ENCODE measurements around the gene PLP1.

Gene PLP1, protein sequence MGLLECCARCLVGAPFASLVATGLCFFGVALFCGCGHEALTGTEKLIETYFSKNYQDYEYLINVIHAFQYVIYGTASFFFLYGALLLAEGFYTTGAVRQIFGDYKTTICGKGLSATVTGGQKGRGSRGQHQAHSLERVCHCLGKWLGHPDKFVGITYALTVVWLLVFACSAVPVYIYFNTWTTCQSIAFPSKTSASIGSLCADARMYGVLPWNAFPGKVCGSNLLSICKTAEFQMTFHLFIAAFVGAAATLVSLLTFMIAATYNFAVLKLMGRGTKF

DNA sequence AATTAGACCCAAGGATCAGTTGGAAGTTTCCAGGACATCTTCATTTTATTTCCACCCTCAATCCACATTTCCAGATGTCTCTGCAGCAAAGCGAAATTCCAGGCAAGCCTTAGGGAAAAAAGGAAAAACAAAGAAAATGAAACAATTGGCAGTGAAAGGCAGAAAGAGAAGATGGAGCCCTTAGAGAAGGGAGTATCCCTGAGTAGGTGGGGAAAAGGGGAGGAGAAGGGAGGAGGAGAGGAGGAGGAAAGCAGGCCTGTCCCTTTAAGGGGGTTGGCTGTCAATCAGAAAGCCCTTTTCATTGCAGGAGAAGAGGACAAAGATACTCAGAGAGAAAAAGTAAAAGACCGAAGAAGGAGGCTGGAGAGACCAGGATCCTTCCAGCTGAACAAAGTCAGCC is at the start of gene PLP1:
PLP1 (plus strand) TSS at position 295 of the 400 bp plus-strand sequence. CDS start 156 bp downstream, outside the sequence.
- Histone ChIP-seq H3K27me3 (ENCODE audit: insufficient read depth, insufficient read length) (no peaks in the 10 kb centered on the region), H3K4me3 (ENCODE audit: insufficient read length, low read depth) (no peak within 1 kb of the TSS), H3K36me3 (ENCODE audit: insufficient read depth, insufficient read length, low read length) (no peaks in the 10 kb centered on the region), H3K4me1 (ENCODE audit: insufficient read depth, insufficient read length) (no peaks in the 10 kb centered on the region), H3K9me3 (ENCODE audit: insufficient read depth, low read length) (no peaks in the 10 kb centered on the region), H3K9ac (ENCODE audit: insufficient read length, low read depth) (no peak within 1 kb of the TSS)
- TF ChIP-seq SUZ12 (IDR thresholded peaks at IDR 0.05; ENCODE audit: extremely low read depth, insufficient read depth, insufficient read length) (no peak), ZNF274 (IDR thresholded peaks at IDR 0.05; ENCODE audit: low read depth, low read length) (no peak), YY1 (IDR thresholded peaks at IDR 0.05; ENCODE audit: insufficient read depth, insufficient read length) (no peak)
- DNase-seq (ENCODE audit: low read depth, low spot score): no peak

DNA sequence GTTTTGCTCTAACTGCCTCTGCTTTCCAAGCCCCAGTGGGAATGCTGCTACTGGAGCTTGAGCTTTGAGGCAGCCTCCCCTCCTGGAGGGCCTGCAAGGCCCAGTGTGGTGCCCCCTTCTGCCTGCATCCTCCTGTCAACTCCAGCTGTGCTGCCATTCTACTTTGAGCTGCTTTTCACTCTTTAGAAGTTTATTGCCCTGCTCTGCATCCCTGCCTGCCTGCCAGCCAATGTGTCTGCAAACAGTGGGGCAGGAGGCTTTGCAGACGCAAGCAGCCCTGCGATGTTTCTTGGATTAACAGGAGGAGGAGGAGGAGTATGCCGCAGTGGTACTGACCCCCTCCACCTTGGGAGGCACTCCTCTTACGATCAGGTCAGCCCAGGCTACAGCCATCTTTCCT is 49.5 kb upstream of the PLP1 start:
- H3K9ac ChIP-seq (ENCODE audit: insufficient read length, low read depth): no peak overlapping the region
- peaks cover 18% of the 10 kb centered on the region for H3K4me1 ChIP-seq (ENCODE audit: insufficient read depth, insufficient read length)
- no peaks in the 10 kb centered on the region for H3K36me3 ChIP-seq (ENCODE audit: insufficient read depth, insufficient read length, low read length)
- no peaks in the 10 kb centered on the region for H3K9me3 ChIP-seq (ENCODE audit: insufficient read depth, low read length)
- no peak for TF ChIP-seq ZNF274 (IDR thresholded peaks at IDR 0.05; ENCODE audit: low read depth, low read length)
- TF ChIP-seq YY1 (IDR thresholded peaks at IDR 0.05; ENCODE audit: insufficient read depth, insufficient read length): no peak
- TF ChIP-seq SUZ12 (IDR thresholded peaks at IDR 0.05; ENCODE audit: extremely low read depth, insufficient read depth, insufficient read length): no peak
- H3K4me3 ChIP-seq (ENCODE audit: insufficient read length, low read depth): no peak overlapping the region
- H3K27me3 ChIP-seq (ENCODE audit: insufficient read depth, insufficient read length): no peaks in the 10 kb centered on the region
- DNase-seq (ENCODE audit: low read depth, low spot score): no peak

DNA sequence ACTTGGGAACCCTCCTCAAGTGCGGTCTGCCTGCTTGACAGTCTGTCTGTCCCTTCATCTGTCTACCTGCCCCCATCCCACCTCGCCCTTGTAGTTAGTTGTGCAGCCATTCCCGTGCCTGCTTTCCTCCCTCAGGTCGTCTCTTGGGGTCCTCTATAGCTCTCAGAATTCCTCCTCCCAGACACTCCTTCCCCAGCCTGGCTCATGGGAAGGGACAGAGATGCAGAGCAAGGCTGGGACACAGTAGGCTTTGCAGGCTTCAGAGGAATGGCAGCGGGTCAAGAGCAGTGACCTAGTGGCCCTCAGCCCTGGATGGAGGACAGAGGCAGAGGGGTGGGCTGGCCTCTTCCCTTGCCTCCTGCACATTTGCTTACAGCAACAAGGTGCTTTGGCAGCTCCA is 47.6 kb upstream of the PLP1 start:
- H3K36me3 ChIP-seq (ENCODE audit: insufficient read depth, insufficient read length, low read length): no peaks in the 10 kb centered on the region
- DNase-seq (ENCODE audit: low read depth, low spot score): no peak
- no peak overlapping the region for H3K4me3 ChIP-seq (ENCODE audit: insufficient read length, low read depth)
- peak overlapping the region; percentile 44 for H3K9ac ChIP-seq (ENCODE audit: insufficient read length, low read depth)
- H3K9me3 ChIP-seq (ENCODE audit: insufficient read depth, low read length): no peaks in the 10 kb centered on the region
- TF ChIP-seq YY1 (IDR thresholded peaks at IDR 0.05; ENCODE audit: insufficient read depth, insufficient read length) (no peak), ZNF274 (IDR thresholded peaks at IDR 0.05; ENCODE audit: low read depth, low read length) (no peak), SUZ12 (IDR thresholded peaks at IDR 0.05; ENCODE audit: extremely low read depth, insufficient read depth, insufficient read length) (no peak)
- H3K27me3 ChIP-seq (ENCODE audit: insufficient read depth, insufficient read length): no peaks in the 10 kb centered on the region
- peaks cover 18% of the 10 kb centered on the region for H3K4me1 ChIP-seq (ENCODE audit: insufficient read depth, insufficient read length)

DNA sequence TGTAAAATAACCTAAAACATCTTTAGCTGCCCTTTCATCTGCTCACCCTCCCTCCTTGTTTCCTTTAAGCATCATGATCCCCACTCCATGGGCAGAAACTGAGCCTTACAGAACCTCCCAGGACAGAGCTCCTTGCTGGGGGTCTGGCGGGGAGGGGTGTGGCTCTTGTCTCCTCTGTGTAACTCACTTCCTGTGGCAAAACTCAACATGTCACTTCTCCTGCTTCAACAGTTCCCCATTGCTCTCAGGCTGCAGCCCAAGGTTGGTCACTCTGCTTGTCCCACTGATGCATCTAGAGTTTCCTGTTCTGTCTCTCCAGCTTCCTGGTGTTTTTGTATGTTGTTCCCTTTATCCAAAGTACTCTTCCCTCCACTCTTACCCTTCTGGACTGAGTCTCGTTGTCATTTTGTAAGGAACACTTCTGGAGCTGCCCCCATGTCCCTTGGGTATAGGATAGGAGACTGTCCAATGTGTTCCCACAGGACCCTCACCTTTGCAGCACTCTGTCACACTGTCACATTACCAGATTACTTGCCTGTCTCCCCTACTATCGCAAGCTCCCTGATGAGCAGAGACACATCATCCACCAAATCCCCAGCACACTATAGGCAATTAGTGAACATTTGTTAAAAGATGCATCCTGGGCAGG is 46.4 kb upstream of the PLP1 start:
- Histone ChIP-seq H3K27me3 (ENCODE audit: insufficient read depth, insufficient read length) (no peaks in the 10 kb centered on the region), H3K9ac (ENCODE audit: insufficient read length, low read depth) (no peak overlapping the region), H3K36me3 (ENCODE audit: insufficient read depth, insufficient read length, low read length) (no peaks in the 10 kb centered on the region), H3K9me3 (ENCODE audit: insufficient read depth, low read length) (no peaks in the 10 kb centered on the region), H3K4me3 (ENCODE audit: insufficient read length, low read depth) (no peak overlapping the region), H3K4me1 (ENCODE audit: insufficient read depth, insufficient read length) (peaks cover 18% of the 10 kb centered on the region)
- no peak for DNase-seq (ENCODE audit: low read depth, low spot score)
- TF ChIP-seq ZNF274 (IDR thresholded peaks at IDR 0.05; ENCODE audit: low read depth, low read length) (no peak), SUZ12 (IDR thresholded peaks at IDR 0.05; ENCODE audit: extremely low read depth, insufficient read depth, insufficient read length) (no peak), YY1 (IDR thresholded peaks at IDR 0.05; ENCODE audit: insufficient read depth, insufficient read length) (no peak)

DNA sequence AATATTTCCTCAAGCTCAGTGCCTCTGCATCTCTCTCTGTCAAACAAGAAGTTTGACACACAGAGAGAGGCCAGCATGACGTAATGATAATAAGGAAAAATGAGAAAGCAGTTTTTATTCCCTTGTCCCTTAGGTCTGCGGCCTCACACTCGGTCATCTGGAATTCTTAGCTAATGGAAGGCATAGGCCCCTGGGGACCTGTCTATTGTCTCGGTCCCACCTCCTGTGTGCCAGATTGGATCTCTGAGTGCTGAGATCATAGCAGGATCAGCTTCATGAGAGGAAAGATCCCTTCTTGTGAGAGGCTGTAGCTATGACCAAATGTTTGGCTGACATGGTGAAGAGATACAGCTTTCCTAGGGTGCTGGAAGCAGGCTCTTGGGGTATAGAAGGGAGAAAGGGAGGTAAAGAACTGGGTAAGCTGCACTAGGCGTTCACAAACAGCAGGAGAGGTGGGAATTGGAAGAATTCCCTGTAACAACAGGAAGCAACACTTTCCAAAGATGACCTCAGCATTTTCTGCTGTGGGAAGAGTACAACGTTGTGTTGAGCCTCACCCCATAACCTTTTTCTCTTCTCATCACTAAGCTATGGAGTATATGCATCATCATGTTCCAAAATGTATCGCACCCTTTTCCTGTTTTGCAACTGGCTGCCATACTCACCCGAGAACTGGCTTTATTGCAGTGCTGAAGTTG is 45.7 kb upstream of the PLP1 start:
- DNase-seq (ENCODE audit: low read depth, low spot score): no peak
- Histone ChIP-seq H3K9me3 (ENCODE audit: insufficient read depth, low read length) (no peaks in the 10 kb centered on the region), H3K4me3 (ENCODE audit: insufficient read length, low read depth) (no peak overlapping the region), H3K27me3 (ENCODE audit: insufficient read depth, insufficient read length) (no peaks in the 10 kb centered on the region), H3K4me1 (ENCODE audit: insufficient read depth, insufficient read length) (peaks cover 18% of the 10 kb centered on the region), H3K9ac (ENCODE audit: insufficient read length, low read depth) (no peak overlapping the region), H3K36me3 (ENCODE audit: insufficient read depth, insufficient read length, low read length) (no peaks in the 10 kb centered on the region)
- TF ChIP-seq ZNF274 (IDR thresholded peaks at IDR 0.05; ENCODE audit: low read depth, low read length): no peak
- TF ChIP-seq YY1 (IDR thresholded peaks at IDR 0.05; ENCODE audit: insufficient read depth, insufficient read length): no peak
- no peak for TF ChIP-seq SUZ12 (IDR thresholded peaks at IDR 0.05; ENCODE audit: extremely low read depth, insufficient read depth, insufficient read length)

DNA sequence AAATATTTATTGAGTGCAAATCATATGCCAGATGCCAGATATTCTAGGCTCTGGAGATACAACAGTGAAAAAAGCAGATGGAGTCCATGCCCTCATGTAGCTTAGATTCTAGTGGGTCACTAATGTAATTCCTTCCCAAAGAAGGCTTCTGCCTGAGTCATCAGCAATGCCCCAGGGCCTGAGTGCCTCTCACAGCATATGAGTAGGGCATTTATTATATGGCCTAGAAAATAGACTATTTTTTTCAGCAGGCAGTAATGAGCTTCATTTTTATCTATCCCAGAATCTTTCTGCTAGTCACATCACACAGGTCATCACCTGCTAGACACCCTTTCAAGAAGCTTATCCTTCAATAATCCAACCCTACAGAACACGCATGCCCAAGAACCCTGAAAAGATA is 43.6 kb upstream of the PLP1 start:
- Histone ChIP-seq H3K9me3 (ENCODE audit: insufficient read depth, low read length) (no peaks in the 10 kb centered on the region), H3K9ac (ENCODE audit: insufficient read length, low read depth) (no peak overlapping the region), H3K4me1 (ENCODE audit: insufficient read depth, insufficient read length) (peaks cover 14% of the 10 kb centered on the region), H3K27me3 (ENCODE audit: insufficient read depth, insufficient read length) (no peaks in the 10 kb centered on the region), H3K36me3 (ENCODE audit: insufficient read depth, insufficient read length, low read length) (no peaks in the 10 kb centered on the region), H3K4me3 (ENCODE audit: insufficient read length, low read depth) (no peak overlapping the region)
- no peak for DNase-seq (ENCODE audit: low read depth, low spot score)
- no peak for TF ChIP-seq YY1 (IDR thresholded peaks at IDR 0.05; ENCODE audit: insufficient read depth, insufficient read length)
- no peak for TF ChIP-seq SUZ12 (IDR thresholded peaks at IDR 0.05; ENCODE audit: extremely low read depth, insufficient read depth, insufficient read length)
- no peak for TF ChIP-seq ZNF274 (IDR thresholded peaks at IDR 0.05; ENCODE audit: low read depth, low read length)

Data from NT2/D1 (cell line).